NCI-H510A treated with DMSO at 0.1 percent for 48 hours (cell line): ENCODE results near the gene LANCL3.
"Not testable (repeated sequence)": the region's sequence is repeated elsewhere in the genome, so short reads cannot be mapped to it uniquely, and the experiment has no call there.

Experiments used
- DNase-seq: peaks from one replicate; lab custom pipeline; 2025; lab: John Stamatoyannopoulos, UW

LANCL3 gene

GRCh38 chrX:37571426-37572107 lies at the start of gene LANCL3:
Gene LANCL3 (plus strand): TSS chrX:37571661. CDS start chrX:37571871, 210 bp downstream.
- not testable (repeated sequence) for DNase-seq

GRCh38 chrX:37523673-37524072 lies 47.8 kb upstream of the LANCL3 start:
- DNase-seq = not testable (repeated sequence)

- no peak for DNase-seq
These were observed 29.5 kb upstream of the LANCL3 start for GRCh38 chrX:37541991-37542390.

DNA sequence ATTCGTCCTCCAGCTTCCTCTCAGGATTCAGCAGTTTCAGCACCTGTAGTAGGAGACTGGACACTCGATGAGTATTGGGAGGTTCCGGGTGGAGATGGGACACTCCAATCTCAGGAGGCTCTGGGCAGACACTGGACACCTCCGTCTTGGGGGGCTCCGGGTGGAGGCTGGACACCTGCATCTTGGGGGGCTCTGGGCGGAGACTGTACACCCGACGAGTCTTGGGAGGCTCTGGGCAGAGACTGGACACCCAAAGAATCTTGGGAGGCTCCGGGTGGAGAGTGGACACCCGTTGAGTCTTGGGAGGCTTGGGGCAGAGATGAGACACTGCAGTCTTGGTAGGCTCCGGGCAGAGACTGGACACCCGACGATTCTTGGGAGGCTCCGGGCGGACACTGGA lies 28.7 kb upstream of the LANCL3 start:
- DNase-seq = no peak

DNA sequence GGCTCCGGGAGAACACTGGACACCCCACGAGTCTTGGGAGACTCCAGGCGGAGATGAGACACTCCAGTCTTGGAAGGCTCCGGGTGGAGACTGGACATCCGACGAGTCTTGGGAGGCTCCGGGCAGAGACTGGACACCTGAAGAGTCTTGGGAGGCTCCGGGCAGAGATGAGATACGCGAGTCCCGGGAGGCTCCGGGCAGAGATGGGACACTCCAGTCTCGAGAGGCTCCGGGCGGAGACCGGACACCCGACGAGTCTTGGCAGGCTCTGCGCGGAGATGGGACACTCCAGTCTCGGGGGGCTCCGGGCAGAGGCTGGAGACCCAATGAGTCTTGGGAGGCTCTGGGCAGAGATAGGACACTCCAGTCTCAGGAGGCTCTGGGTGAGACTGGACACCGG lies 28.1 kb upstream of the LANCL3 start:
- DNase-seq = no peak

DNA sequence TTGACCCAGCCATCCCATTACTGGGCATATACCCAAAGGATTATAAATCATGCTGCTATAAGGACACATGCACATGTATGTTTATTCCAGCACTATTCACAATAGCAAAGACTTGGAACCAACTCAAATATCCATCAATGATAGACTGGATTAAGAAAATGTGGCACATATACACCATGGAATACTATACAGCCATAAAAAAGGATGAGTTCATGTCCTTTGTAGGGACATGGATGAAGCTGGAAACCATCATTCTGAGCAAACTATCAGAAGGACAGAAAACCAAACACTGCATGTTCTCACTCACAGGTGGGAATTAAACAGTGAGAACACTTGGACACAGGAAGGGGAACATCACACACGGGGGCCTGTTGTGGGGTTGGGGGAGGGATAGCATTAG lies 26.9 kb upstream of the LANCL3 start:
- not testable (repeated sequence) for DNase-seq

GRCh38 chrX:37545066-37545465 lies 26.4 kb upstream of the LANCL3 start:
- no peak for DNase-seq

DNA sequence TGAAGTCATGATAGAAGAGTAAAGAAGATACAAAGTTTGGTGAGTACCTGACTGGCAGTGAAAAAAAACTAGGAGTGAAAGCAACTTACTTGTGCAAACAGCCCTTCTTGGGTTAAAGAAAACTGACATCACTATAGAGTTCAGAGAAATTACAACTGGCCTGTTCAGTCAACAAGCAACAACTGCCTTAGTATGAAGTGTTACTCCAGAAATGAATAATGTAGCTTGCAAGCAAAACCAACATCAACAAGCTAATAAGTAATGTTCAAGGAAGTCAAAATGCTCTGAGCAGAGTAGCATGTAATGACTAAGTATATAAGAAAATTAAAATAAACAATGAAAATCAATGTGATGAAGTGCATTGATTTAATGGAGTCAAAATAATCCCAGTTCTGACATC lies 21.8 kb upstream of the LANCL3 start:
- DNase-seq = not testable (repeated sequence)

DNA sequence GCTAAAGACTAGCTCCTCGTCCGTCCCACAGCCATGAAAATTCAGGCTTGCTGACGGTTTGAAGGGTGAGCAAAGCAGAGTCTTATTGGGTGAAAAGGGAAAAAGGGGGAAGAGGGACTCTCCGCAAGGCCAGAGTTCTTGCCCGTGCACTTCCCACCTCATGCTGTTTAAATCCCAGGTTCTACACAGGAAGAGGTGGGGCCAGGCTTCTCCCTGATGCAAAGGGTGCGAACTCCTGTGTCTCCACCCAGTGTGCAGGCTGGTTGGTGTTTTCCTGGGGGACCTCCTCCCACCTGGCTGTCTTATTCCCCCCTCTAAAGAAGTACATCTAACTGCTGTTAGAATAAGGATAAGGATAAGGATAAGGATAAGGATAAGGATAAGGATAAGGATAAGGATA lies 18.0 kb upstream of the LANCL3 start:
- no peak for DNase-seq

DNA sequence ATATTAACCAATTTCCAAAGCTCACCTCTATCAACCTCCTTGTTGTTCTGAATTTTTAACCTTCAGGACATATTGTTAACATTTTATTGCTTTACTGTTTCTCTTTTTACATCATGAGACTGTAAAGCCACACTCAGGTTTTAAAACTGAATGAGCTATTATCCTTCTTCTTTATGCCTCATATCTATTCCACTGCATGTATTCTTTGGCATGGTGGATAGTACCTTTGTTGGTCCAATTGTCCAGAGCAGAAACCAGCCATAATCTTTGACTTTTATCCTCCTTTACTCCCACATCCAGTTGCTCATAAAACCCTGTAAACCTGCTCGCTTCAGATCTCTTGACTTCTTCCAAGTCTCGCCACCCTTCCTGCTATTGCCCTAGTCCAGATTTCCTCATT lies 6.2 kb upstream of the LANCL3 start:
- not testable (repeated sequence) for DNase-seq

DNA sequence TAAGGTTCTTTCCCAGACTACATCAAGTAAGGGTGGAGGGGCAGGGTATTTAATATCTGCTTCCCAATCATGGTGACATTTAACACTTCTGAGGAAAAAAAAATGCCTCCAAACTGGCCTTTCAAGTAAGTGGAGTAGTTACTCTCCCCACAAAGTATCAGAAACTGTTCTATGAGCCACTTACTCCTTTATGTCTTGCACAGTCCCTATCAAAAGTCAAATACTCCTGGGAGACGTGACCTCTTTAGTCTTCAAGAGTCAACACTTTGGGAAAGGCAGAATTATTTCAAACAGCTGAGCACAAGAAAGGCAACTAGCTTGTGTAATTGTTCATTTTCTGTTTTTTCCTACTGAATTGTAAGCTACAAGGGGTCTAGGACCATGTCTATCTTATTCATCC lies 1.1 kb upstream of the LANCL3 start:
- not testable (repeated sequence) for DNase-seq

DNA sequence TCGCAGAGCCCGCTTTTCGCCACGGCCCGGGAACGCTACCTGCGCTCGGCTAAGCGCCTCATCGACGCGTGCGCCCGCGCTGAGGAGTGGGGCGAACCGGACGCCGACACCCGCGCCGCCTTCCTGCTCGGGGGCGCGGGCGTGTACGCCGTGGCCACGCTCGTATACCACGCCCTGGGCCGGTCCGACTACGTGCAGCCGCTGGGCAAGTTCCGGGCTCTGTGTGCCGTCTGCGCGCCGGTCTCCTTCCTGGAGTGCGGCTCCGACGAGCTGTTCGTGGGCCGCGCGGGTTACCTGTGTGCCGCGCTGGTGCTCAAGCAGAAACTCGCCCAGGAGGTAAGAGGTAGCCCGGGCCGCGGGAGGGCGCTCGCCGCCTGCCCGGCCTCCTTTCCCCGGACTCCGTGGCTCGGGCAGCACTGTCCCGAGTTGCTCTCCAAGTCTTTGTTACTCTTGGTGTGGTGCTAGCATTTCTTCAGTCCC lies 687 bp downstream of the LANCL3 start:
- not testable (repeated sequence) for DNase-seq

DNA sequence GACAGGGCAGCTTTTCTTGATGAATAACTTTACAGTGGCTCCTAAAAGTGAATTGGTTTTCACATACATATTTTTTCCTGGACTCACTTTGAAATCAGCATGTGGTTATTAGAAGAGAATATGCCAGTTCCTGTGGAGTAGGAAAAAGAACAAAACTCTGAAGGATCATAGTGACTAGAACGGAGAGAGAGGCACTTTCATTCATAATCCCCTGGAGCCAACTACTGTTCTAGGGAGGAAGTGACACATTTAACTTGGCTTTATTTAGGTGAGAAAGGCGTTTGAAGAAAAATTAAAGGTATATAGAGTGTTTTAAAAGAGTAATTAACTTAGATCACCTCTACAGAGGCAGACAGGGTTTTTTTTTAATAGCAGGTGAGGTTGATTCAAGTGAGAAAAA lies 1.7 kb downstream of the LANCL3 start:
- DNase-seq = not testable (repeated sequence)

DNA sequence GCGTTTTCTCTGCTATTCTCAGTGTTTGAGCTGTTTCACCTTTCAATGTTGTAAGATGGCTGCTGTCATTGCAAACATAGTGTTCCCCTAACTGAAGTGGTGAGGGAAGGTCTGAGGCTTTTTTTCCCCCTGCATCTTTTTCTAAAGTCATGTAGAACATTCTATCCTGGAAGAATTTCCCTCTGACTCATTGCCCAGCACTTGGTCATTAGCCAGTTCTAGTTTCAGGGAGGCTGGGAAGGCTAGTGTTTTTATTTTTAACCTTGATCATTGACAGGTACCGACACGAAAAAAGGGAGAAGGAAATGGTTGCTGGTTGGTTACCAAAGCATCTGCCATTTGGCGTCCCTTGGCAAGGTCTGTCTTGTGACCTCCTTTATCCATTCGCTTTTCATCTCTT lies 6.6 kb downstream of the LANCL3 start:
- no peak for DNase-seq

DNA sequence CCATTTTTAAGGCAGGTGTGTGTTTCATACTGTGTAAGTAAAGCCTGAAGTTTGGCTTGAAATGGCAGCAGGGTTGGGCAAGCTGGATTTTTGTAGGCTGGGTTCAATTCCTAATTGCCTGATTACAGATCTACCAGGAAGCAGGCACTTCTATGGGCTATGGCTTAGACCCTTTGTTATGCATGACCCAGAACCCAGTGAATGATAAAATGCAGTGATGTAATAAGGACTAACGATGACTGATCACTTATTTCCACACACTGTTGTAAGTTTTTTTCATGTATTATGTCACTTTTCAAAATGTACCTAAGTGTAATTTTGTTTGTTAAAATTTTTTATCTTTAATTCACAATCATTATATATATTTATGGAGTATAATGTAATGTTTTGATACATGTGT lies 8.6 kb downstream of the LANCL3 start:
- DNase-seq = no peak

- DNase-seq = not testable (repeated sequence)
These were observed 15.9 kb downstream of the LANCL3 start for GRCh38 chrX:37587337-37587736.

GRCh38 chrX:37590047-37590446 lies 18.6 kb downstream of the LANCL3 start:
- DNase-seq = no peak

DNA sequence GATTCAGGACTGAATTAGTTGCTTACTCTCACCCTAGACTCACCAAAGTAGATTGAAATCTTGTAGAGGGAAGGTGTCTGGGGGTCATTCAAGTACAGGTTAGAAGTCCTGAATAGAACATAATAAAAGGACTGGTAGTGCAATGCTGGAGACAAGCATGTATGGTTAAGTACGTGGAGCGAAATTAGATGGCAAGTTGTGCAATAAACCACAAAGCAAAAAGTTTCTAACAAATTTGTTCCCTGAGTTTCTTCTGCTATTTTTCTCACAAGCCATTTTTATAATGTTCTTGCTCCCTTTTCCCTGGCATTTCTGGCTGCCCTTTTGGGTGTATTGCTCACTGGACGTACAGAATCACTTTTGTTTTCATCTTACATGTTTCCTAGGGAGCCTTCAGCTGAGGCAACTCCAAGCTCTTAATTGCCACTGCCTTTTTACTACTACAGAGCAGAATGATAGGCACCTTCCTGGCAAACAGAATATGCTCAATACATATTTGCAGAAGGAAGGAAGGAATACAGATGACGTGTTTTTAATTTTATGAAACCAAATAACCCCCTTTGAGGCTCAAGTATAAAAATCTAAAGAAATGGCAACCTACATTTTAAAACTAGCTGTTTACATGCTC lies 23.4 kb downstream of the LANCL3 start:
- DNase-seq = no peak

- no peak for DNase-seq
These were observed 28.3 kb downstream of the LANCL3 start for GRCh38 chrX:37599729-37600128.

DNA sequence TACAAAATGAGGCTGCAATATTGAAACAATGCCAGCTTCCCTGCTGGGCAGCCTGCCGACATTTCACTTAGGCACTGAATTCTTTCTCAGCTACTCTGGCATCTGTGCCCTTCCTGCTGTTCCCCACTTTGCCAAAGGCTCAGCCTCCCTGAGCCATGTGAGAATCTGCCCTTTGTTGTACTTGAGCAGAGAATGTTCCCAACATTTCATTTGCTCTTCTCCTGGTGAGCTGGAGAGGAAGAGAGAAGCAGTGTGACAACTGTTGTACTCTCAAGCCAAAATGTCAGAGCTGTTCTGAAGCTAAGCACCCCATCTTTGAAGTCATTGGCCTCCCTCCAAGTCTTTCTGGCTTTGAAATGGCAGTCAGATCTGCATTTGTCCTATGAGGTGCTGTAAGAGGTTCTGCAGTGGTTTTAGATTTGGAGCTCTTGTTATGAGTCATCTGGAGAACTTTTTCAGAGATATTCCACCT lies 32.5 kb downstream of the LANCL3 start:
- no peak for DNase-seq

DNA sequence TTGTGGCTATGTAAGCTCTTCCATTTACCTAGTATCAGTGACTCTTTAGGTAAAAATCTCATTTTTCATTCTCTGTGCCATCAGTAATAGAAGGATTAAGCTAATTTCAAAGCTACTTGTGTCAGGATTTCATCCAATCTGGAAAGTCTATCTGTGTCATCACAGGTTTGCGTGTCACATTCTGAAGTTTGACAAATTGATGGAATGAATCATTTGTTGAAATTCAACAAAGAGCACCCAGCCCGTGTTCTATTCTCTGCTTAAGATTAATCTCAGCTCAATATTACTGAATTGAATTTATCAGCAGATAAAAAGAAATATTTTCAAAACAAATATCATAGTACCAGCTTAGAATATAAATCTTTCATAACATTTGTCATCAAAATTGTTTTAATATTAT lies 35.8 kb downstream of the LANCL3 start:
- DNase-seq = no peak

- no peak for DNase-seq
These were observed 36.7 kb downstream of the LANCL3 start for GRCh38 chrX:37608156-37608555.

- no peak for DNase-seq
These were observed 38.3 kb downstream of the LANCL3 start for GRCh38 chrX:37609727-37610126.

- no peak for DNase-seq
These were observed 42.5 kb downstream of the LANCL3 start for GRCh38 chrX:37613933-37614332.
